ENCODE results near the gene DNAJC6. TPM values are rescaled to one million over a fixed set of nuclear protein-coding genes. Genes with fewer than 3 reads are reported as not detected.

The DNAJC6 gene
- total RNA-seq, 6 experiments from 2014 or later: 13.5 to 17.7 (median 15.3) TPM

- no peak overlapping the region for H3K27ac Mint-ChIP-seq
- no peaks in the 10 kb centered on the region for H3K9me3 Mint-ChIP-seq
- peaks cover 20% of the 10 kb centered on the region for H3K36me3 Mint-ChIP-seq (ENCODE audit: low read depth)
These were observed 95.6 kb downstream of the DNAJC6 start for GRCh38 chr1:65404941-65405340.

GRCh38 chr1:65407877-65408276 is 98.5 kb downstream of the DNAJC6 start:
- no peak overlapping the region for H3K27ac Mint-ChIP-seq
- TF ChIP-seq, protein P1, sequence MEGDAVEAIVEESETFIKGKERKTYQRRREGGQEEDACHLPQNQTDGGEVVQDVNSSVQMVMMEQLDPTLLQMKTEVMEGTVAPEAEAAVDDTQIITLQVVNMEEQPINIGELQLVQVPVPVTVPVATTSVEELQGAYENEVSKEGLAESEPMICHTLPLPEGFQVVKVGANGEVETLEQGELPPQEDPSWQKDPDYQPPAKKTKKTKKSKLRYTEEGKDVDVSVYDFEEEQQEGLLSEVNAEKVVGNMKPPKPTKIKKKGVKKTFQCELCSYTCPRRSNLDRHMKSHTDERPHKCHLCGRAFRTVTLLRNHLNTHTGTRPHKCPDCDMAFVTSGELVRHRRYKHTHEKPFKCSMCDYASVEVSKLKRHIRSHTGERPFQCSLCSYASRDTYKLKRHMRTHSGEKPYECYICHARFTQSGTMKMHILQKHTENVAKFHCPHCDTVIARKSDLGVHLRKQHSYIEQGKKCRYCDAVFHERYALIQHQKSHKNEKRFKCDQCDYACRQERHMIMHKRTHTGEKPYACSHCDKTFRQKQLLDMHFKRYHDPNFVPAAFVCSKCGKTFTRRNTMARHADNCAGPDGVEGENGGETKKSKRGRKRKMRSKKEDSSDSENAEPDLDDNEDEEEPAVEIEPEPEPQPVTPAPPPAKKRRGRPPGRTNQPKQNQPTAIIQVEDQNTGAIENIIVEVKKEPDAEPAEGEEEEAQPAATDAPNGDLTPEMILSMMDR (IDR thresholded peaks at IDR 0.05): no peak
- no peak overlapping the region for H3K4me3 Mint-ChIP-seq
- peaks cover 40% of the 10 kb centered on the region for H3K4me1 Mint-ChIP-seq (ENCODE audit: low read depth)
- H3K36me3 Mint-ChIP-seq (ENCODE audit: low read depth): peaks cover 37% of the 10 kb centered on the region
- no peak for DNase-seq
- H3K27me3 Mint-ChIP-seq (ENCODE audit: insufficient read depth): peaks cover 3% of the 10 kb centered on the region; the same call in 1 of the 2 replicates
- H3K9me3 Mint-ChIP-seq: no peaks in the 10 kb centered on the region

More at GRCh38 chr1:65404941-65405340, 95.6 kb downstream of the DNAJC6 start:
- no peak for DNase-seq
- H3K27me3 Mint-ChIP-seq (ENCODE audit: insufficient read depth): peaks cover 4% of the 10 kb centered on the region; the same call in 1 of the 2 replicates
- TF ChIP-seq, protein P1 (IDR thresholded peaks at IDR 0.05): no peak
- no peak overlapping the region for H3K4me3 Mint-ChIP-seq
- peaks cover 14% of the 10 kb centered on the region for H3K4me1 Mint-ChIP-seq (ENCODE audit: low read depth)

DNA sequence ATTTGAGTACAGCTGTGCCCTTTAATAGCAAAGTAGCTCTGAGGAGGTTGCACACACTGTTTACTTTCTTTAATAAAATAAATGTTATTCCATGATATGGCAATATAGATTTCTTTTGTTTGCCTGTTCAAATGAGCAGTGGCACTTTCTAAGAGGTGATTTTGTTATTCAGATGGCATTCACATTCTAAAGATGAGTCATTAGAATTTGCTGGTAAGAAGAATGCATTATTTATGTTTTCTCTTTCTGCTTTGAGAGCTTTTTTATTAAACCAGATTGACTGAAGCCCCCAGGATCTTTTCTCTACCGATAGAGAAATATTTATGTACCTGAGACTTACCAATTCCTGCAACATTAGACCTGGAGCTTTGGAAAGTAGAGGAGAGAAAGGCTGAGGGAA is 100.0 kb downstream of the DNAJC6 start:
- no peaks in the 10 kb centered on the region for H3K9me3 Mint-ChIP-seq
- peaks cover 3% of the 10 kb centered on the region; the same call in 1 of the 2 replicates for H3K27me3 Mint-ChIP-seq (ENCODE audit: insufficient read depth)
- H3K27ac Mint-ChIP-seq: no peak overlapping the region; the same call in 1 of the 2 replicates
- H3K36me3 Mint-ChIP-seq (ENCODE audit: low read depth): peaks cover 37% of the 10 kb centered on the region
- no peak overlapping the region for H3K4me3 Mint-ChIP-seq
- H3K4me1 Mint-ChIP-seq (ENCODE audit: low read depth): peaks cover 54% of the 10 kb centered on the region
- TF ChIP-seq, protein P1 (IDR thresholded peaks at IDR 0.05): no peak
- no peak for DNase-seq

DNA sequence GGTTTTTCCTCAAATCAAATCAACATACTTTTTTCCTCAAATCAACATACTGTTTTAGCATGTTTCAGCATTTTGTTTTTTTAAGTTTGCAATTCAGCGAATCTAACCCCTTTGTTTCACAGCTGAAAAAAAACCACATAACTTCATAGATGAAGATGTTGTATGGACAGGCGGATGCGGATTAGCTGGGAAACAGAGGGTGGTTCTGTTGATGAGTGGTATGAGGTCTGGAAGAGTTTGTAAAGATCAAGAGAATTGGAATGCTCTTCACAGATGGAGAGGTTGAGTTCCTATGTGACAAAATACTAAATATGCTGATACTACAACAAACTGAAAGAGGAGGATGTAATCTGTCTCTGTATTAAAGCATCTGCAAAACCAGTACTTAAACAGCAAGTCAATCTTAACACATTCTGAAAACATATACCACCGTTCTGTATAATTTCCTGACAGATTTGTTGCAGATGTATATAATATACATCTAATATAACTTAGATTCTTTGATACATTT is 100.5 kb downstream of the DNAJC6 start:
- Mint-ChIP-seq H3K4me3 (no peak overlapping the region), H3K27ac (no peak overlapping the region), H3K36me3 (ENCODE audit: low read depth) (peaks cover 37% of the 10 kb centered on the region), H3K9me3 (no peaks in the 10 kb centered on the region), H3K27me3 (ENCODE audit: insufficient read depth) (peaks cover 3% of the 10 kb centered on the region; the same call in 1 of the 2 replicates), H3K4me1 (ENCODE audit: low read depth) (peaks cover 56% of the 10 kb centered on the region)
- DNase-seq: no peak
- TF ChIP-seq, protein P1 (IDR thresholded peaks at IDR 0.05): no peak

DNA sequence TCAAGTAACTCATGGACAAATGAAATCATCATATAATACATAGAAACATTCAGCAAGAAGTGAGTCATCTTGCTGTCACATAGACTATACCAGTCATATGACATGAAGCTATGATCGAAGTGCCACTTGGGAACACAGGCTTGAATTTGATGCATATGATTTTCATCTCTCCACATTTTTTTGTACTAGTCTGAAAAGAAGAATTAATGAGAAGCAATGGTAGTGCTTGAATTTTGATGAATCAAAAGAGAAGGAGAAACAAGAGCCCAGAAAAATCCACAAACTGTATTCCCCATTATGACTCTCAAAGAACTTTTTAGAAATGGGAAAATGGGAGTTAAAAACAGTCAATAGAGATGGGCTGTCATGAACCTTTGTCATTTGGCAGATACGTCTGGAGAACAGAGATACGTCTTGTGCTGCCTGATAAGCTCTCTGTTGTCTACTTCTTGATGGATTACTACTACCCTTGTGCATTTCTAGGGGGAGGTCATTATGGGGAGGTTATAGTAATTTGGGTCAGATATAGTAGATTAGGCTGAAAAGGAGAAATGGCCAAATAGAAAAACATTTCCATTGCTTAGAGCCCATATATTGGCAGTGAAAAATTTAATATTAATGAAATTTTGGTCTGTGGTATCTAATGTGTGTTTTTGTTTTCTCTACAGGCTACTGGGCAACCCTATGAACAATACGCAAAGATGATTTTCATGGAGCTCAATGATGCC is 103.1 kb downstream of the DNAJC6 start:
- Mint-ChIP-seq H3K4me1 (ENCODE audit: low read depth) (peaks cover 59% of the 10 kb centered on the region), H3K4me3 (peak overlapping the region; percentile 46), H3K27ac (peak overlapping the region; percentile 83), H3K27me3 (ENCODE audit: insufficient read depth) (peaks cover 3% of the 10 kb centered on the region; the same call in 1 of the 2 replicates), H3K36me3 (ENCODE audit: low read depth) (peaks cover 29% of the 10 kb centered on the region), H3K9me3 (no peaks in the 10 kb centered on the region)
- DNase-seq: no peak
- TF ChIP-seq, protein P1 (IDR thresholded peaks at IDR 0.05): no peak
